Measurements from ENCODE around the gene CASP4.

Gene CASP4

GRCh38 chr11:104999721-105000120, 31.3 kb upstream of the CASP4 start:
- H3K4me3 ChIP-seq (ENCODE audit: low read length), result no peak overlapping the region
- DNase-seq (ENCODE audit: low read depth), result no peak
- TF ChIP-seq CTCF (IDR thresholded peaks at IDR 0.05; ENCODE audit: insufficient read depth, low read depth, low read length, missing control alignments), result no peak

- TF ChIP-seq CTCF (IDR thresholded peaks at IDR 0.05; ENCODE audit: insufficient read depth, low read depth, low read length, missing control alignments), result no peak
- no peak overlapping the region for H3K4me3 ChIP-seq (ENCODE audit: low read length)
- DNase-seq (ENCODE audit: low read depth), result peak; percentile 3
Measured at GRCh38 chr11:104997288-104997687, 28.9 kb upstream of the CASP4 start.

- H3K4me3 ChIP-seq (ENCODE audit: low read length), result no peak overlapping the region
- TF ChIP-seq CTCF (IDR thresholded peaks at IDR 0.05; ENCODE audit: insufficient read depth, low read depth, low read length, missing control alignments), result no peak
- DNase-seq (ENCODE audit: low read depth), result no peak
Measured at GRCh38 chr11:104995001-104995408, 26.6 kb upstream of the CASP4 start.

- TF ChIP-seq CTCF (IDR thresholded peaks at IDR 0.05; ENCODE audit: insufficient read depth, low read depth, low read length, missing control alignments), result no peak
- no peak overlapping the region for H3K4me3 ChIP-seq (ENCODE audit: low read length)
- DNase-seq (ENCODE audit: low read depth), result no peak
Measured at GRCh38 chr11:104992781-104993180, 24.4 kb upstream of the CASP4 start.

GRCh38 chr11:104991994-104992393, 23.6 kb upstream of the CASP4 start:
- no peak overlapping the region for H3K4me3 ChIP-seq (ENCODE audit: low read length)
- no peak for DNase-seq (ENCODE audit: low read depth)
- no peak for TF ChIP-seq CTCF (IDR thresholded peaks at IDR 0.05; ENCODE audit: insufficient read depth, low read depth, low read length, missing control alignments)

- H3K4me3 ChIP-seq (ENCODE audit: low read length), result no peak overlapping the region
- no peak for DNase-seq (ENCODE audit: low read depth)
- no peak for TF ChIP-seq CTCF (IDR thresholded peaks at IDR 0.05; ENCODE audit: insufficient read depth, low read depth, low read length, missing control alignments)
Measured at GRCh38 chr11:104984808-104985207, 16.4 kb upstream of the CASP4 start.

GRCh38 chr11:104979839-104980238, 11.5 kb upstream of the CASP4 start:
- no peak for TF ChIP-seq CTCF (IDR thresholded peaks at IDR 0.05; ENCODE audit: insufficient read depth, low read depth, low read length, missing control alignments)
- H3K4me3 ChIP-seq (ENCODE audit: low read length), result no peak overlapping the region
- no peak for DNase-seq (ENCODE audit: low read depth)
